ENCODE data around the gene SLC7A8.
"Not testable (repeated sequence)": the region's sequence is repeated elsewhere in the genome, so short reads cannot be mapped to it uniquely, and the experiment has no call there.

The SLC7A8 gene

GRCh38 chr14:23112359-23113178, 70.9 kb downstream of the SLC7A8 start:
- DNase-seq: no peak

- no peak for DNase-seq
Measured at GRCh38 chr14:23110579-23111365, 72.7 kb downstream of the SLC7A8 start.

GRCh38 chr14:23109769-23110168, 73.7 kb downstream of the SLC7A8 start:
- no peak for DNase-seq

- DNase-seq: not testable (repeated sequence)
Measured at GRCh38 chr14:23108169-23108568, 75.3 kb downstream of the SLC7A8 start.

- DNase-seq: not testable (repeated sequence)
Measured at GRCh38 chr14:23107620-23108019, 75.8 kb downstream of the SLC7A8 start.

GRCh38 chr14:23106747-23107045, 76.8 kb downstream of the SLC7A8 start:
- no peak for DNase-seq

- DNase-seq: no peak
Measured at GRCh38 chr14:23105348-23105824, 78.1 kb downstream of the SLC7A8 start.

GRCh38 chr14:23104591-23105347, 78.7 kb downstream of the SLC7A8 start, which contains the start of gene CIROP:
CIROP (minus strand) TSS chr14:23104989; CDS start chr14:23104920, 69 bp downstream.
- no peak for DNase-seq

- no peak for DNase-seq
Measured at GRCh38 chr14:23104070-23104590, 79.3 kb downstream of the SLC7A8 start.

GRCh38 chr14:23103581-23103980, 79.9 kb downstream of the SLC7A8 start:
- no peak for DNase-seq

- no peak for DNase-seq
Measured at GRCh38 chr14:23102801-23103200, 80.7 kb downstream of the SLC7A8 start.

- no peak for DNase-seq
Measured at GRCh38 chr14:23101986-23102625, 81.4 kb downstream of the SLC7A8 start.

GRCh38 chr14:23101213-23101970, 82.1 kb downstream of the SLC7A8 start:
- no peak for DNase-seq

GRCh38 chr14:23099212-23099861, 84.1 kb downstream of the SLC7A8 start:
- DNase-seq: no peak

GRCh38 chr14:23097786-23098185, 85.7 kb downstream of the SLC7A8 start:
- DNase-seq: no peak

GRCh38 chr14:23095196-23096108, 88.0 kb downstream of the SLC7A8 start, which contains the start of gene C14orf119:
C14orf119 (plus strand) TSS chr14:23095505; CDS start chr14:23097659, 2,154 bp downstream.
- peak; percentile 99 for DNase-seq

- no peak for DNase-seq
Measured at GRCh38 chr14:23094666-23095195, 88.7 kb downstream of the SLC7A8 start, which contains the start of gene ACIN1. ACIN1 (minus strand) TSS chr14:23095136; CDS start chr14:23095112, 24 bp downstream.

- no peak for DNase-seq
Measured at GRCh38 chr14:23093991-23094665, 89.3 kb downstream of the SLC7A8 start.

GRCh38 chr14:23093526-23093925, 89.9 kb downstream of the SLC7A8 start:
- no peak for DNase-seq

All from activated effector memory CD4-positive, alpha-beta T cell treated with Interleukin-2 at 50 U/mL for 16 hours (primary cell).